ENCODE results near the gene SNCB.

DNA sequence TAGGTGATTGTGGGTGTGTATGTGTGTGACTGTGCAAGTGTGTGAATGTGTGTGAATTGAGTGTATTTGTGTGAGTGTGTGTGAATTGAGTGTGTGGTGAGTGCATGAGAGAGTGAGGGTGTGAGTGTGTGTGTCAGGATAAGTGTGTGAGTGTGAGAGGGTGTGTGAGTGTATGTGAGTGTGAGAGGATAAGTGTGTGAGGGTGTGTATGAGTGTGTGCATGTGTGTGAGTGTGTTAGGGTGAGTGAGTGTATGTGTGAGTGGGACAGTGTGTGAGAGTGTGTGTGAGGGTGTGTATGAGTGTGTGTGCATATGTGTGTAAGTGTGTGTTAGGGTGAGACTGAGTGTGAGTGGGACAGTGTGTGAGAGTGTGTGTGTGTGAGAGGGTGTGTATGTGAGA is 42.0 kb downstream of the SNCB start:
- TF ChIP-seq PRDM15 (CRISPR knock-in tag; IDR thresholded peaks at IDR 0.05) (no peak), ZNF121 (CRISPR knock-in tag; IDR thresholded peaks at IDR 0.05) (no peak), CTCF (IDR thresholded peaks at IDR 0.05) (no peak), SP1 (CRISPR knock-in tag; conservative IDR thresholded peaks at IDR 0.05) (no peak), ELF4 (CRISPR knock-in tag; IDR thresholded peaks at IDR 0.05; ENCODE audit: low read depth) (no peak), E2F1 (CRISPR knock-in tag; IDR thresholded peaks at IDR 0.05) (no peak), MXD4 (CRISPR knock-in tag; IDR thresholded peaks at IDR 0.05; ENCODE audit: borderline replicate concordance) (no peak), RORB (CRISPR knock-in tag; IDR thresholded peaks at IDR 0.05) (no peak), ATF1 (CRISPR knock-in tag; IDR thresholded peaks at IDR 0.05) (no peak), ZMAT4 (CRISPR knock-in tag; IDR thresholded peaks at IDR 0.05) (no peak), CBFB (CRISPR knock-in tag; IDR thresholded peaks at IDR 0.05; ENCODE audit: low read depth) (no peak)
- TF ChIP-seq, protein P1, sequence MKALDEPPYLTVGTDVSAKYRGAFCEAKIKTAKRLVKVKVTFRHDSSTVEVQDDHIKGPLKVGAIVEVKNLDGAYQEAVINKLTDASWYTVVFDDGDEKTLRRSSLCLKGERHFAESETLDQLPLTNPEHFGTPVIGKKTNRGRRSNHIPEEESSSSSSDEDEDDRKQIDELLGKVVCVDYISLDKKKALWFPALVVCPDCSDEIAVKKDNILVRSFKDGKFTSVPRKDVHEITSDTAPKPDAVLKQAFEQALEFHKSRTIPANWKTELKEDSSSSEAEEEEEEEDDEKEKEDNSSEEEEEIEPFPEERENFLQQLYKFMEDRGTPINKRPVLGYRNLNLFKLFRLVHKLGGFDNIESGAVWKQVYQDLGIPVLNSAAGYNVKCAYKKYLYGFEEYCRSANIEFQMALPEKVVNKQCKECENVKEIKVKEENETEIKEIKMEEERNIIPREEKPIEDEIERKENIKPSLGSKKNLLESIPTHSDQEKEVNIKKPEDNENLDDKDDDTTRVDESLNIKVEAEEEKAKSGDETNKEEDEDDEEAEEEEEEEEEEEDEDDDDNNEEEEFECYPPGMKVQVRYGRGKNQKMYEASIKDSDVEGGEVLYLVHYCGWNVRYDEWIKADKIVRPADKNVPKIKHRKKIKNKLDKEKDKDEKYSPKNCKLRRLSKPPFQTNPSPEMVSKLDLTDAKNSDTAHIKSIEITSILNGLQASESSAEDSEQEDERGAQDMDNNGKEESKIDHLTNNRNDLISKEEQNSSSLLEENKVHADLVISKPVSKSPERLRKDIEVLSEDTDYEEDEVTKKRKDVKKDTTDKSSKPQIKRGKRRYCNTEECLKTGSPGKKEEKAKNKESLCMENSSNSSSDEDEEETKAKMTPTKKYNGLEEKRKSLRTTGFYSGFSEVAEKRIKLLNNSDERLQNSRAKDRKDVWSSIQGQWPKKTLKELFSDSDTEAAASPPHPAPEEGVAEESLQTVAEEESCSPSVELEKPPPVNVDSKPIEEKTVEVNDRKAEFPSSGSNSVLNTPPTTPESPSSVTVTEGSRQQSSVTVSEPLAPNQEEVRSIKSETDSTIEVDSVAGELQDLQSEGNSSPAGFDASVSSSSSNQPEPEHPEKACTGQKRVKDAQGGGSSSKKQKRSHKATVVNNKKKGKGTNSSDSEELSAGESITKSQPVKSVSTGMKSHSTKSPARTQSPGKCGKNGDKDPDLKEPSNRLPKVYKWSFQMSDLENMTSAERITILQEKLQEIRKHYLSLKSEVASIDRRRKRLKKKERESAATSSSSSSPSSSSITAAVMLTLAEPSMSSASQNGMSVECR (CRISPR knock-in tag; IDR thresholded peaks at IDR 0.05; ENCODE audit: borderline replicate concordance) = no peak
